Adipose tissue (tissue), 3 donors: Measurements from ENCODE around the gene NFAM1. TPM values are rescaled to one million over a fixed set of nuclear protein-coding genes. Genes with fewer than 3 reads are reported as not detected.

ENCODE experiments used
- H3K27ac ChIP-seq: one replicate; pipeline ENCODE4 v1.5.1; 2013; ENCODE audit warnings: low read depth, low read length
- WGBS, 3 donors: extraction: QIAGEN DNeasy Blood & Tissue Kit; methylation state at CpG; one replicate each; pipeline ENCODE4 v1.1.7; 2013; 5-methylcytosine and 5-hydroxymethylcytosine counted together
- polyA plus RNA-seq, 3 donors: library from polyadenylated mRNA; stranded (reverse); fragments of 200-250 nt; gene quantifications; one replicate each; pipeline ENCODE4 v1.2.3, GENCODE V29; 2013
- donor health status: healthy with polysubstance abuse.
- donor health status: Bipolar disorder and iron deficiency.
- donor health status: healthy.

NFAM1 gene, protein sequence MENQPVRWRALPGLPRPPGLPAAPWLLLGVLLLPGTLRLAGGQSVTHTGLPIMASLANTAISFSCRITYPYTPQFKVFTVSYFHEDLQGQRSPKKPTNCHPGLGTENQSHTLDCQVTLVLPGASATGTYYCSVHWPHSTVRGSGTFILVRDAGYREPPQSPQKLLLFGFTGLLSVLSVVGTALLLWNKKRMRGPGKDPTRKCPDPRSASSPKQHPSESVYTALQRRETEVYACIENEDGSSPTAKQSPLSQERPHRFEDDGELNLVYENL
- 1 to 10 TPM in 2 of 3 donors, under 1 TPM in 1; 0.32 to 4.4 (median 3.8) TPM for polyA plus RNA-seq

- 23 to 24% (median 24%) methylated on average over 22 to 24 of the region's 24 CpGs for WGBS, 3 donors
- H3K27ac ChIP-seq = peak within 1 kb of the TSS; percentile 25
Measured at GRCh38 chr22:42432020-42432596, at the start of gene NFAM1. NFAM1 (minus strand) TSS chr22:42432403; CDS start chr22:42432357, 46 bp downstream.

DNA sequence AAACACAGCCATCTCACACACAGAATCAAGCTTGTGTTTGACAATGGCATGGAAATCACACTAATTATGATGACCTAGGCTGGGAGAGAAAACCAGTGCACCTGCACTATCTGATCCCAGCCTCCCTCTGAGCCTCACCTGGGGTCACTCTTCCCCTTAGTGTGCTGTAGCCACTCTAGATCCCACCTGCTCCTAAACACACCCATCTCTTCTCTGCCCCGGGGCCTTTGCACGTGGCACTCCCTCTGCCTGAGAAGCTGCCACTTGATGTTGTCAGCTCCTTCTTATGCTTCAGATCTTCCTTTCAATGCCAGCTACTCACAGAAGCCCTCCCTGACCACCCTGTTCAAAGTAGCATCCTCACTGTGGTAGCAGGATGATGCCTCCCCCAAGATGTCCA is 42.9 kb upstream of the NFAM1 start:
- 89 to 96% (median 90%) methylated on average over 2 of the region's 2 CpGs for WGBS, 3 donors
- H3K27ac ChIP-seq = no peak overlapping the region

- 68 to 75% (median 74%) methylated on average over 5 of the region's 5 CpGs for WGBS, 3 donors
- no peak overlapping the region for H3K27ac ChIP-seq
Measured at GRCh38 chr22:42473484-42474193, 41.4 kb upstream of the NFAM1 start.

- 85 to 91% (median 88%) methylated on average over 8 of the region's 8 CpGs for WGBS, 3 donors
- no peak overlapping the region for H3K27ac ChIP-seq
Measured at GRCh38 chr22:42472671-42473070, 40.5 kb upstream of the NFAM1 start.

DNA sequence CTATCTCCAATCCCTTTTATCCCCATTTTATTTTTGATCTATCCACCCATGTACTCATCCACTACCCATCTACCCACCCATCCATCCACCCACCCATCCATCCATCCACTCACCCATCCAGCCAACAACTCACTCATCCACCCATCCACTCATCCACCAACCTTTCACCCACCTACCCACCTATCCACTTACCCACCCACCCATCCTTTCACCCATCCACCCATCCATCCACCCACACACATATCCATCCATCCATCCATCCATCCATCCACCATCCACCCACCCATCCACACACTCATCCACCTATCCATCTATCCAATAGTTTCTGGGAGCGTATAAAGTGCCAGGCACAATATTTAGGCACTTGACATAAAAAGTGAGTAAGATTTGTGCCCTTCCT is 39.2 kb upstream of the NFAM1 start:
- 90 to 93% (median 91%) methylated on average over 1 of the region's 1 CpG for WGBS, 3 donors
- H3K27ac ChIP-seq = no peak overlapping the region

DNA sequence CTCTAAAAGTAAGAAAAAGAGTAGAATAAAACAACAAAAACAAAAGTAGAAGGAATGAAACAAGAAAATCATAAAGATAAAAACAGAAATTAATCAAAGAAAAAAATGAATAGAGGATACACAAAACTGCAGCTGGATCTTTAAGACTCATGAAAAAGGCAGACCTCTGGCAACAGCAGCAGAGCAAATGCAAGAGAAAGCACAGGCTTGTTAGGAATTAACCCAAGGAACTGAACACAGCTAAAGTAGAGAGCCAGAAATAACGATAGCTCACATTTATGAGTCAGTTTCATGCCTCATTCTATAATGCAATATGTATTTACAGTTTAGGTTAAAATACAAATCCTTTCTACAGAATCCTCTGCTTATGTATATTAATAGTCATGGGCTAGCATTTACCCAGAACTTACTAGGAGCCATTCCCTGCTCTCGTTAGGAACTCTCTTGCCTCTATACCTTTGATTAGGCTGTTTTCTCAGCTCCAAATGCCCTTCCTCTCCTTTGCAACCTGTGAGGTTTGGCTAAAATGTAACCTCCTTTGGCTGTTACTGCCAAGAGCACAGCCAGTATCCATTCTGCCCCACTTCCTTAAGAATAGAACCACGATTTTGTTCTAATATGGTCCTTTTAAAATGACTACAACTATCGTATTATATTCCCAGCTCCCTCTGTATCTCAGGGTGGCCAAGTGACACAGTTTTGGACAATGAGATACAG is 38.3 kb upstream of the NFAM1 start:
- WGBS, 3 donors = 39 to 66% (median 60%) methylated on average over 4 of the region's 4 CpGs
- no peak overlapping the region for H3K27ac ChIP-seq

DNA sequence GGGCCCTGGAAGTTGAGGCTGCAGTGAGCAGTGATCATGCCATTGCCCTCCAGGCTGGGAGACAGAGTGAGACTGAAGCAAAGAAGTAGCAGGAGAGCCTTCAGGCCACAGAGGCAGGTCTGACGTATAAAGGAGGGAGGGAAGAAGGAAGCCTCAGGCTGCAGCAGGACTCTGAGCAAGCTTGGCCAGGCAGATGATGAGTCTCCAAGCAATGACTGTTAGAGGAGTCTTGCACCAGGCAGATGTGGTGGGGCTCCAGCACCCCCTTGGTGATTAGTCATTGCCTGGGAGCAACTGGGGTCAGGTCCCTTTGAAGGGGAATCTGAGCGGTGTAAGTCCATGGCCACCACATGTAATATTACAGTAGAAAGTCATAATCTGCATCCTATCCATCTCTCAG is 36.6 kb upstream of the NFAM1 start:
- no peak overlapping the region for H3K27ac ChIP-seq
- WGBS, 3 donors = 78 to 86% (median 84%) methylated on average over 2 of the region's 2 CpGs

DNA sequence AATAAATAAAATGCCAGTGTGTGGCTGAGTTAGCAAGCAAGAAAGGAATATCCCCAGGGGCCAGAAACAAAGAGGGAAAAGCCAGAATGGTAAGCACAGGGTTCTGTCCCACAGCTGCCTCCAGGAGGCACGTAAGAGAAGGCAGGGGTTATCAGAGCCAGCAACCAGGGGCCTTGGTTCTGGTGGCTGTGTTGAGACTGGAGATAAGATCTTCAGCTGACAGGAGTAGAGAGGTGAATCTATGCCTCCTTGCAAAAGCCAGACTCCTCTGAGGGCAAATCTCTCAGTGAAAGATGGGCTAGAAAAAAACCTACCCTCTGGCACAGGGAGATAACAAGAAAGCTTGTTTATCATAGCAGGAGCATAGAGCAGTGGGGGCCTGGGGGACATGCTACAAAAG is 29.8 kb upstream of the NFAM1 start:
- WGBS, 3 donors = 49 to 58% (median 57%) methylated on average over 1 of the region's 1 CpG
- no peak overlapping the region for H3K27ac ChIP-seq

- WGBS, 3 donors = 53 to 72% (median 71%) methylated on average over 3 of the region's 3 CpGs
- no peak overlapping the region for H3K27ac ChIP-seq
Measured at GRCh38 chr22:42461511-42461910, 29.3 kb upstream of the NFAM1 start.

GRCh38 chr22:42459287-42460063 is 27.3 kb upstream of the NFAM1 start:
- H3K27ac ChIP-seq = no peak overlapping the region
- 16 to 36% (median 32%) methylated on average over 21 of the region's 21 CpGs for WGBS, 3 donors

DNA sequence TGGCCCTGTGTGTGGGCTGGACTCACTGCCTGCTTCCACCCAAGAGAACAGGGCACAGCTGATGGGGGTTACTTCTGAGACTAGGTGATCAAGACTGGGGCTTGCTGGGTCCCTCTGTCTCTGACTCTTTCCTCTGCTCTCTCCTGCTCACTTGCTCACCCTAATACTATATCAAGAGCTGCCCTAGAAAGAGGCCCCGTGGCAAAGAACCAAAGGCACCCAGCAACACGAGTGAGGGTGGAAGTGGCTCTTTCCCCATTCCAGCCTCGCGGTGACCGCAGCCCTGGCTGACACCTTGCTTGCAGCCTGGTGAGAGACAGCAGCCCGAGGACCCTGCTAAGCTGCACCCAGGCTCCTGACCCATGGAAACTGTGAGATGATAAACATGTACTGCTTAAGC is 20.7 kb upstream of the NFAM1 start:
- no peak overlapping the region for H3K27ac ChIP-seq
- 67 to 71% (median 67%) methylated on average over 6 of the region's 6 CpGs for WGBS, 3 donors

DNA sequence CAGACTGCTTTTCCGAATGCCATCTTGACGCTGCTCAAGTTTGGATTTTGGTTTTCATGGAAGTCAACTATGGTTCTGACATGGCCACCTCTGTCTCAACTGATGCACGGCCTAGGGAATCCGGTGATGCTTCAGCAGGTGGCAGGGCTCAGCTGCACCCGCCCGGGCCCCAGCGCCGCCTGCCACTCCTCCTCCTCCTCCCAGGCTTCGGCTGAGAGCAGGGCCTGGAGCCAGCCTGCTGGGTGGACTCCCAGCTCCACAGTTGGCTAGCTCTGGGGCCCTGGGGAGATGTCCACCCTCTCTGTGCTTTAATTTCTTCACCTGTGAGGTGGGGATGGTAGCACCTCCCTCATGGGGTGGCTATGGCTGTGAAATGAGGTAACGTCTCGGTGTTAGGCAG is 20.3 kb upstream of the NFAM1 start:
- 67 to 78% (median 78%) methylated on average over 11 of the region's 11 CpGs for WGBS, 3 donors
- H3K27ac ChIP-seq = no peak overlapping the region

- no peak overlapping the region for H3K27ac ChIP-seq
- 68 to 88% (median 78%) methylated on average over 11 of the region's 11 CpGs for WGBS, 3 donors
Measured at GRCh38 chr22:42451499-42452145, 19.4 kb upstream of the NFAM1 start.

- 66 to 82% (median 80%) methylated on average over 6 of the region's 6 CpGs for WGBS, 3 donors
- no peak overlapping the region for H3K27ac ChIP-seq
Measured at GRCh38 chr22:42450862-42451261, 18.7 kb upstream of the NFAM1 start.

DNA sequence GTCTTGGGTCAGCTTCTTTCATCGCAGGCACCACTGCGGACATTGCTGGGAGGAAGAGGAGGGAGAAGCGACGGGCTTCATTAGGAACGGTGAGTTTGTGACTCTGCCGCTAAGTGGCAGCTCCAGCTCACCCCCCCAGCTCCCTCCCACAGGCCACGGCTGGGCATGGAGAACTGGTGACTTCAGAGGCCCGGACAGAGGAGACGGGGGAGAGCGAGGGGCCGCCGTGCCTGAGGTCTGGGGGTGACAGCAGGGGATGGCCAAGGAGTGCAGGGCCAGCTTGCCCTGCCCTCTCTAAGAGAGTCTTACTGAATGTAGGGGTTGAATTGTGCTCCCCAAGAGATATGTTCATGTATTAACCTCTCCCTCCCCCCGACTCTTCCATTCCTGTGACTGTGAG is 13.9 kb upstream of the NFAM1 start:
- H3K27ac ChIP-seq = no peak overlapping the region
- 76 to 93% (median 92%) methylated on average over 9 to 13 of the region's 13 CpGs for WGBS, 3 donors

DNA sequence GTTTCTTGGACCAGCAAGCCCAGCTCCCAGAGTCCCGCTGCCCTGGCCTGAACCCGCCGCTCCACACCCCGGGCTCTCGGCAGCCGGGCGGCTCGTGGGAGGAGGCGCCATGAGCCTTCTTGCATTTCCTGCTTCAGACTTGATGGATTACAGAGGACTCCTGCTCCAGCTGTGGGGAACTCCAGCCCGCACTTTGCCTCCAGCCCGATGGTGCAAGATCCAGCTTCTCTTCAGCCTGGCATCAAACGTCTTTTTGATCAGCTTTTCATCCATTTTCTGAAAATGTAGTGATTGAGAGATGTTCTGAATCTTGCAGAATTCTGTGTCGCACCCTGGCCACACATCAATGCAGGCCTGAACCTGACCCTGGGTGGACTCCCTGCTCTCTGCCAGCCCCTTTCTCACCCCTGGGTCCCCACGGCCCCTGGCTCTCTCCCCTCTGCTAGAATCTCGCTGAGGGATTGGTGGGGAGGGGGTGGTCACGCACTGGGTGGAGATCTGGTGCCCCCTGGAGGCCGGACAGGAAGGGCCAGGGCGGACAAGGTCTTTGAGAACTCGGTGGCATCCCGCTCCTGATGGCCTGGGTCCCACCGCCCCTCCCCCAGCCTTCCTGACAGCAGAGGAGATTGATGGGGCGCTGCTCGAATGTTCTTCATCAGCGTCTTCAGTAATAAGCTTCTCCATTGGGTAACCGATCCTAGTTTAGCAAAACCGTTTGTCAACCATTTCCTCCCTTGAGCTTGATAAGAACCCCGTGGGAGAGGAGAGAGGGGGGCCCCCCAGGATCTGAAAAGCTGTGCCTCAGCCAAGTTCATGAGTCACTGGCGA is 12.1 kb upstream of the NFAM1 start:
- 0 to 1% (median 1%) methylated on average over 28 of the region's 28 CpGs for WGBS, 3 donors
- no peak overlapping the region for H3K27ac ChIP-seq
